ENCODE data around the gene CHTF18. TPM values are rescaled to one million over a fixed set of nuclear protein-coding genes. Genes with fewer than 3 reads are reported as not detected.

Gene CHTF18
- polyA plus RNA-seq, 3 donors = 0.57 to 13.8 (median 2.2) TPM

DNA sequence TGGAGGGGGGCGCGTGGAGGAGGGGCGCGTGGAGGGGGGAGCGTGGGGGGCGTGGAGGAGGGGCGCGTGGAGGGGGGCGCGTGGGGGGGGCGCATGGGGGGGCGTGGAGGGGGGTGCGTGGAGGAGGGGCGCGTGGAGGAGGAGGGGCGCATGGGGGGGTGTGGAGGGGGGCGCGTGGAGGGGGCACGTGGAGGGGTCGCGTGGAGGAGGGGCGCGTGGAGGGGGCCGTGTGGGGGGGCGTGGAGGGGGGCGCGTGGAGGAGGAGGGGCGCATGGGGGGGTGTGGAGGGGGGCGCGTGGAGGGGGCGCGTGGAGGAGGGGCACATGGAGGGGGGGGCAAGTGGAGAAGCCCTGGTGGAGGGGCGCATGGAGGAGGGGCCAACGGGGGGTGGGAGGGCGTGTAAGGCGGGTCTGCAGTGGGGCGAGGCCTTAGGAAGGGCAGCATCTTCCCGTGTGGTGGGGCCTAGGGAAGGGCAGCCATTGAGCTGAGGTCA is 20.6 kb upstream of the CHTF18 start:
- DNase-seq = no peak
- H3K4me2 ChIP-seq (replicated peaks; ENCODE audit: extremely low read depth, low read length, poor library complexity, severe bottlenecking) = no peak overlapping the region
- H3K27ac ChIP-seq (ENCODE audit: low read depth in 1 of 2, low read length in 2 of 2) = no peak overlapping the region
- peaks cover 0 to 2% of the 10 kb centered on the region in 2 donors for H3K27me3 ChIP-seq (ENCODE audit: control insufficient read depth in 2 of 2, insufficient read depth in 2 of 2, low read length in 2 of 2)
- no peaks in the 10 kb centered on the region for H3K4me1 Mint-ChIP-seq
- 53% methylated on average over 6 of the region's 38 CpGs for WGBS (ENCODE audit: insufficient coverage)
- no peaks in the 10 kb centered on the region for H3K79me2 ChIP-seq (ENCODE audit: insufficient read depth, low read length)
- H3K27me3 Mint-ChIP-seq (ENCODE audit: low read depth in 3 of 3) = peaks cover 0 to 9% (median 3%) of the 10 kb centered on the region in 3 donors
- TF ChIP-seq, protein P1, sequence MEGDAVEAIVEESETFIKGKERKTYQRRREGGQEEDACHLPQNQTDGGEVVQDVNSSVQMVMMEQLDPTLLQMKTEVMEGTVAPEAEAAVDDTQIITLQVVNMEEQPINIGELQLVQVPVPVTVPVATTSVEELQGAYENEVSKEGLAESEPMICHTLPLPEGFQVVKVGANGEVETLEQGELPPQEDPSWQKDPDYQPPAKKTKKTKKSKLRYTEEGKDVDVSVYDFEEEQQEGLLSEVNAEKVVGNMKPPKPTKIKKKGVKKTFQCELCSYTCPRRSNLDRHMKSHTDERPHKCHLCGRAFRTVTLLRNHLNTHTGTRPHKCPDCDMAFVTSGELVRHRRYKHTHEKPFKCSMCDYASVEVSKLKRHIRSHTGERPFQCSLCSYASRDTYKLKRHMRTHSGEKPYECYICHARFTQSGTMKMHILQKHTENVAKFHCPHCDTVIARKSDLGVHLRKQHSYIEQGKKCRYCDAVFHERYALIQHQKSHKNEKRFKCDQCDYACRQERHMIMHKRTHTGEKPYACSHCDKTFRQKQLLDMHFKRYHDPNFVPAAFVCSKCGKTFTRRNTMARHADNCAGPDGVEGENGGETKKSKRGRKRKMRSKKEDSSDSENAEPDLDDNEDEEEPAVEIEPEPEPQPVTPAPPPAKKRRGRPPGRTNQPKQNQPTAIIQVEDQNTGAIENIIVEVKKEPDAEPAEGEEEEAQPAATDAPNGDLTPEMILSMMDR (IDR thresholded peaks at IDR 0.05) = no peak
- H3K36me3 ChIP-seq (replicated peaks in 1 of 2; ENCODE audit: control insufficient read depth in 1 of 2, insufficient read depth in 2 of 2, low read length in 2 of 2) = no peaks in the 10 kb centered on the region
- no peaks in the 10 kb centered on the region for H3K9me3 Mint-ChIP-seq
- intact Hi-C loops (cut with micrococcal nuclease) = no loop called here
- no peak overlapping the region for H3K4me3 ChIP-seq (replicated peaks in 1 of 3; ENCODE audit: low read depth in 2 of 3, low read length in 3 of 3)
- no peaks in the 10 kb centered on the region for H3K9me3 ChIP-seq (replicated peaks in 1 of 2; ENCODE audit: control insufficient read depth in 1 of 2, insufficient read depth in 1 of 2, low read length in 2 of 2)
- no peak overlapping the region for H2AFZ ChIP-seq (ENCODE audit: insufficient read depth, low read depth, low read length, poor library complexity, severe bottlenecking)
- H3K9ac ChIP-seq (ENCODE audit: insufficient read depth, low read length, poor library complexity, severe bottlenecking) = no peak overlapping the region
- no peaks in the 10 kb centered on the region for H3K4me1 ChIP-seq (ENCODE audit: control insufficient read depth in 1 of 2, insufficient read depth in 2 of 2, low read length in 2 of 2)
- no peak overlapping the region for H3K4me3 Mint-ChIP-seq
- no peaks in the 10 kb centered on the region for H3K36me3 Mint-ChIP-seq
- H3K27ac Mint-ChIP-seq = no peak overlapping the region
- no peaks in the 10 kb centered on the region for H4K20me1 ChIP-seq (ENCODE audit: insufficient read depth, low read length)

DNA sequence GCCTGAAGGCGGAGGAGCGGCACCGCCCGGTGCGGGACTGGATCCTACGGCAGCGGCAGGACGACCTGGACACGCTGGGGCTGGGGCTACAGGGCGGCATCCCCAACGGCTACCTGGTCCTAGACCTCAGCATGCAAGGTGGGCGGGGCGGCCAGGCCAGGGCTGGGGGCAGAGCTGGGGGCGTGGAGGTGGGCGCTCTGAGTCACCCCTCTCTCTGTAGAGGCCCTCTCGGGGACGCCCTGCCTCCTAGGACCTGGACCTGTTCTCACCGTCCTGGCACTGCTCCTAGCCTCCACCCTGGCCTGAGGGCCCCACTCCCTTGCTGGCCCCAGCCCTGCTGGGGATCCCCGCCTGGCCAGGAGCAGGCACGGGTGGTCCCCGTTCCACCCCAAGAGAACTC is 20.0 kb upstream of the CHTF18 start:
- no peak overlapping the region for H3K4me3 ChIP-seq (replicated peaks in 1 of 3; ENCODE audit: low read depth in 2 of 3, low read length in 3 of 3)
- H3K9me3 Mint-ChIP-seq = no peaks in the 10 kb centered on the region
- H3K9ac ChIP-seq (ENCODE audit: insufficient read depth, low read length, poor library complexity, severe bottlenecking) = no peak overlapping the region
- H3K4me3 Mint-ChIP-seq = no peak overlapping the region
- H3K36me3 Mint-ChIP-seq = no peaks in the 10 kb centered on the region
- H3K9me3 ChIP-seq (replicated peaks in 1 of 2; ENCODE audit: control insufficient read depth in 1 of 2, insufficient read depth in 1 of 2, low read length in 2 of 2) = no peaks in the 10 kb centered on the region
- H3K27me3 Mint-ChIP-seq (ENCODE audit: low read depth in 3 of 3) = peaks cover 0 to 9% (median 3%) of the 10 kb centered on the region in 3 donors
- H3K27ac Mint-ChIP-seq = no peak overlapping the region
- 88% methylated on average over 21 of the region's 21 CpGs for WGBS (ENCODE audit: insufficient coverage)
- H3K36me3 ChIP-seq (replicated peaks in 1 of 2; ENCODE audit: control insufficient read depth in 1 of 2, insufficient read depth in 2 of 2, low read length in 2 of 2) = no peaks in the 10 kb centered on the region
- intact Hi-C loops (cut with micrococcal nuclease) = no loop called here
- no peaks in the 10 kb centered on the region for H4K20me1 ChIP-seq (ENCODE audit: insufficient read depth, low read length)
- no peaks in the 10 kb centered on the region for H3K4me1 Mint-ChIP-seq
- no peaks in the 10 kb centered on the region for H3K4me1 ChIP-seq (ENCODE audit: control insufficient read depth in 1 of 2, insufficient read depth in 2 of 2, low read length in 2 of 2)
- peaks cover 0 to 2% of the 10 kb centered on the region in 2 donors for H3K27me3 ChIP-seq (ENCODE audit: control insufficient read depth in 2 of 2, insufficient read depth in 2 of 2, low read length in 2 of 2)
- H3K79me2 ChIP-seq (ENCODE audit: insufficient read depth, low read length) = no peaks in the 10 kb centered on the region
- DNase-seq = no peak
- no peak overlapping the region for H2AFZ ChIP-seq (ENCODE audit: insufficient read depth, low read depth, low read length, poor library complexity, severe bottlenecking)
- no peak overlapping the region for H3K4me2 ChIP-seq (replicated peaks; ENCODE audit: extremely low read depth, low read length, poor library complexity, severe bottlenecking)
- no peak overlapping the region for H3K27ac ChIP-seq (ENCODE audit: low read depth in 1 of 2, low read length in 2 of 2)
- TF ChIP-seq, protein P1 (IDR thresholded peaks at IDR 0.05) = no peak
